Activated CD4-positive, CD25-positive, alpha-beta regulatory T cell treated with anti-CD3 and anti-CD28 coated beads, Interleukin-2, amount 50 U/mL, for 16 hours (primary cell): ENCODE measurements around the gene HAP1.
"Not testable (repeated sequence)": the region's sequence is repeated elsewhere in the genome, so short reads cannot be mapped to it uniquely, and the experiment has no call there.

Experiments
- DNase-seq: peaks from one replicate; pipeline ENCODE4 v3.0.0-alpha.2; 2020; ENCODE audit warnings: low read depth, low spot score

The HAP1 gene, protein sequence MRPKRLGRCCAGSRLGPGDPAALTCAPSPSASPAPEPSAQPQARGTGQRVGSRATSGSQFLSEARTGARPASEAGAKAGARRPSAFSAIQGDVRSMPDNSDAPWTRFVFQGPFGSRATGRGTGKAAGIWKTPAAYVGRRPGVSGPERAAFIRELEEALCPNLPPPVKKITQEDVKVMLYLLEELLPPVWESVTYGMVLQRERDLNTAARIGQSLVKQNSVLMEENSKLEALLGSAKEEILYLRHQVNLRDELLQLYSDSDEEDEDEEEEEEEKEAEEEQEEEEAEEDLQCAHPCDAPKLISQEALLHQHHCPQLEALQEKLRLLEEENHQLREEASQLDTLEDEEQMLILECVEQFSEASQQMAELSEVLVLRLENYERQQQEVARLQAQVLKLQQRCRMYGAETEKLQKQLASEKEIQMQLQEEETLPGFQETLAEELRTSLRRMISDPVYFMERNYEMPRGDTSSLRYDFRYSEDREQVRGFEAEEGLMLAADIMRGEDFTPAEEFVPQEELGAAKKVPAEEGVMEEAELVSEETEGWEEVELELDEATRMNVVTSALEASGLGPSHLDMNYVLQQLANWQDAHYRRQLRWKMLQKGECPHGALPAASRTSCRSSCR

DNA sequence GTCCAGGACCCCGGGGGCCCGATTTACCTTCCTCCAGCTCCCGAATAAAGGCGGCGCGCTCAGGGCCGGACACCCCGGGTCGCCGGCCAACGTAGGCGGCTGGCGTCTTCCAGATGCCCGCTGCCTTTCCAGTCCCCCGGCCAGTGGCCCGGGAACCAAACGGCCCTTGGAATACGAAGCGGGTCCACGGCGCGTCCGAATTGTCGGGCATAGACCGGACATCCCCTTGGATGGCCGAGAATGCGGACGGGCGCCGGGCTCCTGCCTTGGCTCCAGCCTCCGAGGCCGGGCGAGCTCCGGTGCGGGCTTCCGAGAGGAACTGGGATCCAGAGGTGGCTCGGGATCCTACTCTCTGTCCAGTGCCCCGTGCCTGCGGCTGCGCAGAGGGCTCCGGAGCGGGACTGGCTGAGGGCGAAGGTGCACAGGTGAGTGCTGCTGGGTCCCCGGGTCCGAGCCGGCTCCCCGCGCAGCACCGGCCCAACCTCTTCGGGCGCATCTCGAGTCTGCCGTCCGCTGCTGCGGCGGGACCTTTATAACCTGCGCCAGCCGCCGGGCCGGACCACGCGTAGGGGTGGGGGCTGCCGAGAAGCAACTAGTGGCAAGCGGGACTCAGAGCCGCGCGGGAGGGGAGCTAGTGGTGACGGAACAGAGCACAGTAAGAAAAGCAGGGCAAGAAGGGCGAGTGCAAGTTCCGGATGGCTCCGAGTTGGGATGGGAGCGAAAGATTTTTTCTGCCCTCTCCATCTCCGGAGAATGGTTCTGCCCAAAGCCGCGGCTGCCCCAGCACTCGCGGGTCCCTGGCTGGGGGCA, at the start of gene HAP1:
Gene HAP1 (minus strand): TSS at position 505 of the 810 bp plus-strand sequence. CDS start 9 bp downstream, at position 496.
- no peak for DNase-seq

DNA sequence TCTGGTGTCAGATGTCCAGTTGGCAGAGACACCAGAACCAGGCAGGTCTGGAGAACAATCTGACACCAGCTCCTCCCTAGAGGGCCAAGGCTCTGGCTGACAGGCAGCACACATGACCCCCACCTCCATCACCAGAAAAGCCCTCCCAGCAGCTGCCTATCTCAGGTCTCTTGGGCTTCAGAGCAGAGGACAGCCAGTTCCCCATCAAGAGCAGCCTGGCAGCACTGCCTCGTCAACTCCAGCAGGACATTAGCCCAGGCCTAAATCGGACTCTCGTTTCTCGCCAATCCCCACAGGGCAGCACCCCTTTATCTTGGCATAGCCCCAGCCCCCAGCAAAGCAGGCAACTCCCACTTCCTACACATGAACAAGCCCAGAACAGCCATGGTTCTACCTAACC, 47.7 kb upstream of the HAP1 start:
- no peak for DNase-seq

DNA sequence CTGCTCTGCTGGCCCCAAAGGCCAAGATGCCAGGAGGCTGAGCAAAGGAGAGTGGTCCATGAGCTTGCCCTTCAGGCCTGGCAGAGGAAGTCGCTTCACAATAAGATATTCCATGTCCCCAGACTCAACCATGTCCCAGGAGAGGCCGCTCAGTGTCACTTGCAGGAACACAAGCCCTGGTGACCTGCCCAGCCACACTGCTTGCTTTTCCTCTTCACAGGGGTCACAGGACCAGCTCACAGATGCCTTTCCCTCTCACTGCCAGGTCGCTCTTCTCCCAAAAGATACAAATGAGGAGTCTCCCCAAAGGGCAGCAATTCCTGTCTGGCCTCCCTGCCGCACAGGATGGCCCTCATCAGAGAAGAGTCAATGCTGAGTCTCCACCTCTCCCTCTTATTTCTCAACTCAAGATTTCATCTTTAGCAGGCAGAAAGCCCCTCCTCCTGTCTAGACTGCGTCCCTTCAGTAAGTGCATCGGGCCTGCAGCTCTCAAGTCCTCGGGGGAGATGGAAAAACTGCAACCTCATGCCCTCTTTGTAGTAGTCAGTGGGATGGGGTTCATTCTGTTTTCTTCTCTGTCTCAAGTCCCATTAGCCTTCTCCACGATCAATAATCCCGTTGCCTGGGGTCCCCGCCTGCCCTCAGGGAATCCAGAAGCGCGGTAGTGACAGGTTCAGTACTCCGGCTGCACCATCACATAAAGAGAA, 47.1 kb upstream of the HAP1 start:
- DNase-seq = no peak

DNA sequence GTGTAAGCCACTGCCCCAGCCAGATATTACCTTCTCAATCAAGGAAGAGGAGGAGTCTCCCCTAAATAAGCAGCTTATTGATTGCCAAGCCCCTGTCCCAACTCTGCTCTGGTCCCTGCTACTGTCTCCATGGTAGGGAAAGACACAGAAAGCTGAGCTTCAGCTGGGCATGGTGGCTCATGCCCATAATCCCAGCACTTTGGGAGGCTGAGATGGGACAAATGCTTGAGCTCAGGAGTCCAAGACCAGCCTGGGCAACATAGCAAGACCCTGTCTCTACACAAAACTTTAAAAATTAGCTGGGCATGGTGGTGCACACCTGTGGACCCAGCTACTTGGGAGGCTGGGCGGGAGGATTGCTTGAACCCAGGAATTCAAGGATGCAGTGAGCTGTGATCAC, 45.5 kb upstream of the HAP1 start:
- DNase-seq = no peak

DNA sequence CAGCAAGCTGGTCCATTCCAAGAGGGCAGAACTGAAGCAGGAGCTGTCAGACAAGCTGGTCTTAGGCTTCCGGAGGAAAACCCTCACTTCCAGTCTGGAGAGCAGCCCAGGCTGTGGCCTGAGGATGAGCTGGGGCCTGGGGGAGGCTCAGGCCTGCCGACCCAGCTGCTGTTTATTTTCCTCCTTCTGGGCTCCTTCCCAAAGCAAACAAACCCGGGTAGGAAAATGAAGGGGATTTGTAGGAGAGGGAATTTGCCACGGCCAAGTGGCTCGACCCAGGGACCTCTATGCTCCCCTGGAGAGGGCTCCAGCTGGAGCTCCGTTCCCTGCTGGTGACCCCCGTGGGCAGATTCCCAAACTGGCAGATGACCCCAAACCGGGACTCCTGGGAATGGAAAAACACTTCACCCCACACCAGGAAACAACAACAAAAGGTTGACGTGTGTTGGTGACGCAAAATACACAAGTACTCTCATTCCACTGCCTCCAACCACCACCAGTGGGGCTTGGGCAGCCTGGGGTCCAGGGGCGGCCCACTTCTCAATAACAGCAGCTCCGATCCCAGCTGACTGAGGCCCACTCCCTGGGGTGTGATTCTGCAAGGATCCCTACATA, 43.2 kb upstream of the HAP1 start:
- no peak for DNase-seq

DNA sequence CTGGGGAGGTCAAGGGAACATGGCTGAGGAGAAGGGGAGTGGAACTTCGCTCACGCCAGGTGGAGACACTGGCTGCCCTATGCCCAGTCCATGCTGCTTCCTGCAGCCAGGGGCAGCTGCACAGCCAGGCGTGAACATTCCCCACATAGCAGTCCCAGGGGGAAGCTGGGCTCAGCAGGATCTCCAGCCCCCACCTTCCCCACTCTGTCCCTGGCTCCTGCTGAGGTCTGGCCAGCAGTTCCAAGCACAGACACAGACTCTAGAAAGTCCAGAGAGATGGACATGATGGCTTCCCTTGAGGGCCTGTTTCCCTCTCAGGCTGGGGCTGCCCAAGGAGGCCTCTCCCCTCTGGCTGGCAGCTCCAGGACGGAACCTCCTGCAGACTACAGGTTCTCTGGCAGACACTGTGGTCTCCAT, 42.7 kb upstream of the HAP1 start:
- no peak for DNase-seq

DNA sequence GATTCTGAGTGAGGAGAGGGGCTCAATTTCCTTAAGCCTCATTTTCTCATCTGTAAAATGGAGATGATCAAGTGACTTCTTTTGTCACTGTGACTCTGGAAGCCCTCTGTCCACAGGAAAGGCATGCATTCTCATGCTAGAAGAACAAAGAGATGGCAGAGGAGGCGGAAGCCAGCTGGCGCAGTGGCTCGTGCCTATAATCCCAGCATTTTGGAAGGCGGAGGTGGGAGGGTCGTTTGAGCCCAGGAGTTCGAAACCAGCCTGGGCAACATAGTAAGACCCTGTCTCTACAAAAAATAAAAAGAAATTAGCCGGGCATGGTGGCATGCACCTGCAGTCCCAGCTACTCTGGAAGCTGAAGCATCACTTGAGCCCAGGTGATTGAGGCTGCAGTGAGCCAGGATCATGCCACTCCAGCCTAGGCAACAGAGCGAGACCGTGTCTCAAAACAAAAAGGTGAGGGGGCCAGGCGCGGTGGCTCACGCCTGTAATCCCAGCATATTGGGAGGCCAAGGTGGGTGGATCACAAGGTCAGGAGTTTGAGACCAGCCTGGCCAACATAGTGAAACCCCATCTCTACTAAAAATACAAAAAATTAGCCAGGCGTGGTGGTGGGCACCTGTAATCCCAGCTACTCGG, 41.9 kb upstream of the HAP1 start:
- not testable (repeated sequence) for DNase-seq

DNA sequence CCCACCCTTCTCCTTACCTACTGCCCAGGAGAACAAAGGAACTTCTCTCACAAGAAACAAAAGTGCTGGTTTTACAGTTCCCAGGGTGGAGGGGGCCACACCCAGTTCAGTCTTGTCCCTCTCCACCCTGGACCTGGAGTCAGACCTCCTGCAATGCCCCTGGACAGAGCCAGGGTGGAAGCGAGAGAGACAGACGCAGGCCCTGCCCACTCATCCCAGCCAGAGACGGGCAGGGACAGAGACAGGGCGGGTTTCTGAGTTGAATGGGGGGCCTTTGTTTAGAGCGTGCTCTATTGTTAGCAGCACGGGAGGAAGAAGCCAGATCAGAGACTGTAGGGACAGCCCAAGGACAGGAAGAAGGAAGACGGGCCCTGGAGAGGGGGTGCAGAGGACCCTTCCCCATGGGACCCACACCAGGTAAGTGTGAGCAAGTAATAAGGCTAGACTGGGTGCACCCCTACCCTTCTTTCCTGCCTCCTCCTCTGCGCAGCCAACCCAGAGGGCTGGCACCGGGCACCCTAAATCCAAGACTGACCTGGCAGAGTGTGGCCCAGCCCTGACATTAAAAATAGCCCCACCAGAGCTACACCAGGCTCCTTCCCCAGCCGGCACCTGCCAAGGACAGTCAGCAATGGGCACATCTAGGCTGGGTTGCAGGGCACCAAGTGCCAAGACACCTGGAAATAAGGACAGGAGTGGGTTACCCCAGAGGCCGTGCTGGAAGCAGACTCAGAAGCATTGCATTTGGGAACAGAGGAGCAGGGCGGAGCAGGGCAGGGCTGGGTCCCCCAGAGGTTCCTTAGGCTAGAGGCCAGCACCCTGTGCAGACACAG, 41.2 kb upstream of the HAP1 start:
- no peak for DNase-seq

DNA sequence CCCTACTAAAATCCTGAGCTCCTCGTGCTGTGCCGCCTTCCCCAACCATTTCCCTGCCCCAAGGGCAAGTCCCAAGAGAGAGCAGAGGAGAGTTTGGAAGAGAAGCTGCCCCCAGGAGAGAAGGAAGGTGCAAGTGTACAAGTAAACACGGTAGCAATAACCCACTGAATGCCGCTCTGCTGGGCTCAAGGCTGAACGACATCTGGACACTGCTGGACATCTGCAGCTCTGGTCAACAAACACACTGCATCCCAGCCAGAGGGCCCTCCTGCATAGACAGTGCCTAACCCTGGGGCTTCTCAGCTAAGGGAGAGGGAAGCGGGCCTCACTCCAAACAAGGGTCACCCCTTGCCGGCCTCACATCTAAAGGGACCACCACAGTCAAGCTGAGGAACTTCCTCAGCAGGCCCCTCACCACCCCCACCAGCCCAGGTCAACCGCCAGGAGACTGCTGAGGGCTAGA, 39.3 kb upstream of the HAP1 start:
- no peak for DNase-seq

DNA sequence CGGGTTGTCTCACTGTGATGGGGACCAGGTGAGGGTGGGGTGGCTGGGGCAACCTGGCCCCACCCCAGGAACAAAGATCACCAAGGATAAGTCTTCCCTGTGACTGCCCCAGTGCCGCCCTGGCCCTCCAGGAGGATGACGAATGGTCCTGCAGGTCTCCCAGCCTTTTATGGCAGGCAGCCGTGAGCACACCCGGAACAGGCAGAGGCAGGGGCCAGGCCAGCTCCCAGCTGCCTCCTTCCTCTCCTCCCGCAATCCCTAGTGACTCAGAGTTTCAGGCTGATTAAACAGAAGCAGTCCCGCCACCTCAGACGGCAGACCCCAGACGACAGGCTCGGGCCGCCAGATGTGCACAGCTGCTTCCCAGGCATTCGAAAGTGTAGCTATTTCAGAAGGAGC, 38.7 kb upstream of the HAP1 start:
- DNase-seq = no peak

DNA sequence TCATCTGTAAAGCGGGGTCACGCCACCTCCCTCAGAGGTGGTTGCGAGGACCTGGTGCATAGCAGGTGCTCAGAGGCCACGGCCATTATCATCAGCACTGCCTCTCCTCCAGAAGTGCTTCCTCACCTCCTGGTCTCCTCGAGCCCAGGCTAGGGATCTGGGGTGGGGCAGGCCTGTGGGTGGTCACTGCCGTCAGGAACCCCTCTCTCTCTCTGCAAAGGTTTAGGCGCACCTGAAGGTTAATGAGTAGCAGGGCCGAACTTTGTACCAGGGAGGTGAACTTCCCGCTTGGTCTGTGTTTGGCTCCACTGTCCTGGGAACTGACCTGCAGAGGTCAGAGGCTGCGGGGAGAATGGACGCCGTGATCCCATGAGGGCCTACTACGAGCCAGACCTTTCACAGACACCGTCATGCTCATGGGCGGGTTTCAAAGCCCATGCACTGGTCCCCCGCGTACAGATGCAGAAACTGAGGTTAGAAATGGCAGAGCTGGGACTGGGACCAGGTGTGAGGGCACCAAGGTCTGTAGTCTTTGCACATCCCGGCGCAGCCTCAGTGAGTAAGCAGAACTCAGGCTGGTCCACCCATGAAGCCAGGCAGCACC, 38.2 kb upstream of the HAP1 start:
- no peak for DNase-seq

DNA sequence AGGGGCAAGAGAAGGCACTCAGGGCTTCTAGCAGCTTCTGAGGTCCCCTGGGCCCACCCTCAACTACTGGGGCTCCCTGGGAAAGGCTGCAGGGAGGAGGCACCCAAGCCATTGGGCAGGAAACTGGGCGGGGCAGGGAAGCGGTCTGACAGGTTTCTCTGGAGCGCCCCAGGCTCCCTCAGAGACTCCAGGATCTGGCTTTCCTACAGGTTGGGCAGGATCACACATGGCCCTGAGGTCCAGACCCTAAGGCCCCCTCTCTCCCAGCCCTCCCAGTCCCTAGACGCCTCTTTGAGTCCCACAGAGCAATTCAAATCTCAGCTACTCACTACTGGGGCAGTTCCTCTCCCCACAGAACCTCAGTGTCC, 37.8 kb upstream of the HAP1 start:
- no peak for DNase-seq

DNA sequence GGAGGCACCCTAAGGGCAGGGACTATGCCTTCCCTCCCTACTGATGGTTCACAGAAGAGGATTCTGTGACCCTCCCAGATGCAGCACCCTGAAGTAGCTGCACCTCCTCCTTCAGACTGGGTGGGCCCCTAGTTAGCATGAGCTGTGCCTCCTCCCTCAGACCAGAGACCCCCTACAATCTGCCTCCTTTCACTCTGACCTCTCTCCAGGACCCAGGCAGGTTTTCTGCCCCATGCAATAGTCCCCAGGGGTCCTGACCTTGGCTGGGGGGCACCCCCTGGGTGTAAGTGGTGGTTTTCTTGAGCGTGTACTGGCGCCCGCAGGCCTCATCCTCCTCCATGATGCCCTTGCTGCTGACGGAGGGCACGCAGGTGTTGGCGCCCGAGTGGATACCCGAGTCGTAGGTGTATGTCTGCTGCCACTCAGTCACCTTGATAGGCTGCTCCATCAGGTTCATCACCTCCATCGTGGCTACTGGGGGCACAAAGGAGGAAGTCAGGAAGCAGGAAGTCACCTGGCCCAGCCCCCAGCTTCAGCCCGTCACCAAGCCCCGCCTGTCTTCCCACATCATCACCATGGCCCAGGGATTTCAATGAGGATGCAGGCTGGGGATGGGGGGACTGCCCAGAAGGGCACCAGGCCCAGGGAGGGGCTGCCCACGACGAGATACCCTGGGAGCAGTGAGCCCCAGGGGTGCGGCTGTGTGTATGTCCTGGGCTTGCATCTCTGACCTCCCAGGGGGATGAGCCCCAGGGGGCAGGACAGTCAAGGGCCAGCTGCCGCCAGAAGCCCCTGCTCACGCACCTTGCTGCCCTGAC, 37.2 kb upstream of the HAP1 start:
- DNase-seq = no peak

DNA sequence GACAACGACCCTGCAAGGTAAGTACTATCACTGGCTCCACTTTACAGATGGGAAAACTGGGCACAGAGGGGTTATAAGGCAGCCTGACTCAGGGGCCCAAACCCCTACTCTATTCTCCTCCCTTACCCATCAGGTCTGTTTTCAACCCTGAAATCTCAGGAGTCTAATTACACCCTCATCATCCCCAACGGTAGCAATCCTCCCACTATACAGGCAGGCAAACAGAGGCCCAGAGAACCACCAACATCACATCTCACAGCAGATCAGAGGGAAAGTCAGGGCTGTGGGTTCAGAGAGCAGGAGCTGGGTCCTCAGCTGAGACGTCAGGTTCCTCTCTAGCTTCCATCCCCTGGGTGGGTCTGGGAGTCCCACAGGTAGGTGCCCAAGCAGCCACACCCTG, 35.5 kb upstream of the HAP1 start:
- no peak for DNase-seq

DNA sequence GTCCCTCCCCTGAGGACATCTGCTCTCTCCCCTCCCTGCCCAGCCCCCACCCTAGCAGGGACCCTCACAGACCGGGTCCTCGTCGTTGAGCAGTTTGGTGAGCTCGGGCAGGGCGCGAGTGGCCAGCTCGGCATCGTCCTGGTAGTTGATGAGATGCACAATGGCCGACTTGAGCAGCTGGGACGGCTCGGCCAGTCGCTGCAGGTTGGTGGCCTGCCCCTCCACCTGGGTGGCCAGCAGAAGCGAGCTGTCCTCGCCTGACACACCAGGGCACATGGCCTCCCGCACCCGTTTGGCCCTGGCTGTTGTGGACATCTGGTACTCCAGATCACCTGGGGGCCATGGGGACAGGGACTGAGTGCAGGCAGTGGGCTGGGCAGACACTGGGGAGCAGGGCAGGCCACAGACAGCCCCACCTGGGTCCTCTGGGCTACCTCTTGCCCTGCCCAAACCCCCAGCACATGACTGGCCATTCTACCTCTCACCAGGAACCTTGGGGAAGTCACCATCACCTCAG, 35.0 kb upstream of the HAP1 start:
- DNase-seq = no peak

DNA sequence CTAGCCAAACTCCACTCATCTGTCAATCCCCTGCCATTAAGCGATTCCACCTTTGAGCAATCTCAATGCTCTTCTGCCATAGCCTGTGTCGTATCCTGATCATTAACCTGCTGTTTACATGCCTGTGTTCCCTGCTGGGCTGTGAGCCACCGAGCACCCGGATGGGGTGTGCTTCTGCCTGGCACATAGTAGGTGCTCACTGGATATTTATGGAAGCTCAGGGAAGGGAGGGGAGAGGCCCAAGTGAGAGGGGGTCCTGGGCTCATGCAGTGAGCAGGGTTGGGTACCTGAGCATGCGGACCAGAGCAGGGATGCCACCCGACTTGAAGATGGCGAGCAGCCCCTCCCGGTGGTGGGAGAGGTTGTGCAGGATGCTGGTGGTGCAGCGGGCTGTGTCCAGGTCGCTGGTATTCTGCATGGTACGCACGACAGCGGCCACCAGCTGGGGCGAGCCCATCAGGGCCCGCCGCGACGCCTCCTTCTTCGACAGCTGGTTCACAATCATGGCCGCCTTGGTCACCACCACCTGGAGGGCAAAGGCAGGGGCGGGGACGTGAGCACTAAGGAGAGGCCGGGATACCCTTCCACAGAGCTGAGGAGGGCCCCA, 34.3 kb upstream of the HAP1 start:
- DNase-seq = no peak

DNA sequence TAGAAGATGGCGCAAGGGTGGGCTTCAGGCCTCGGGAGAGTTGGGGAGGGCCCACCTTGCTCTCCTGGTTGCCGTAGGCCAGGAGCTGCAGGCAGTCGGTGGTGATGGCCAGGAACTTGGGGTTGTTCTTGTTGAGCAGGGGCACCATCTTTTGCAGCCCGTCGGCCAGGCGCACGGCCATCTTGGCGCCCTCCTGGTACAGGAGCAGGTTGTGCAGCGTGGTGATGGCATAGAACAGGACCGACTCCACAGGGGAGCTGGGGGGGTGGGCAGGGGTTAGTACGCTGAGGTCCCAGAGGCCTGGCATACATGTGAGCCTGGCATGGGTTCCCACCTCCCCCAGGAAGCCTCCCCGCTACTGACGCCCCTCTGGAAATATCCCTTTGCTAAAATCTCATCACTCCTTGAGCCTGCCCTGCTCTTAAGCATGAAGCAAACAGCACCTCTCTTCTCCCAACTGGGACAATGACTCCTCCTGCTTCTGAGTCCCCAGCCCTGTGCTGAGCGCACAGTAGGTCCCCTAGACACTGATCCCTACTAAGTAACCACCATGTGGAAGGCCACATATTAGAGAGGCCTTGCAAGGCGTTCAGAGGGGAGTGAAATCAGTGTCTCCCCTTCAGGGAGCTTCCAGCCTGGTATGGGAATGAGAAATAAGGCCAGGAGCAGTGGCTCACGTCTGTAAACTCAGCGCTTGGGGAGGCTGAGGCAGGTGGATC, 33.0 kb upstream of the HAP1 start:
- DNase-seq = no peak
